ENCODE results near the gene LRRC3. TPM values are rescaled to one million over a fixed set of nuclear protein-coding genes. Genes with fewer than 3 reads are reported as not detected.

Gene LRRC3, protein sequence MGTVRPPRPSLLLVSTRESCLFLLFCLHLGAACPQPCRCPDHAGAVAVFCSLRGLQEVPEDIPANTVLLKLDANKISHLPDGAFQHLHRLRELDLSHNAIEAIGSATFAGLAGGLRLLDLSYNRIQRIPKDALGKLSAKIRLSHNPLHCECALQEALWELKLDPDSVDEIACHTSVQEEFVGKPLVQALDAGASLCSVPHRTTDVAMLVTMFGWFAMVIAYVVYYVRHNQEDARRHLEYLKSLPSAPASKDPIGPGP
- 1 to 10 TPM; 2.9 to 5.8 (median 3.2) TPM for total RNA-seq

DNA sequence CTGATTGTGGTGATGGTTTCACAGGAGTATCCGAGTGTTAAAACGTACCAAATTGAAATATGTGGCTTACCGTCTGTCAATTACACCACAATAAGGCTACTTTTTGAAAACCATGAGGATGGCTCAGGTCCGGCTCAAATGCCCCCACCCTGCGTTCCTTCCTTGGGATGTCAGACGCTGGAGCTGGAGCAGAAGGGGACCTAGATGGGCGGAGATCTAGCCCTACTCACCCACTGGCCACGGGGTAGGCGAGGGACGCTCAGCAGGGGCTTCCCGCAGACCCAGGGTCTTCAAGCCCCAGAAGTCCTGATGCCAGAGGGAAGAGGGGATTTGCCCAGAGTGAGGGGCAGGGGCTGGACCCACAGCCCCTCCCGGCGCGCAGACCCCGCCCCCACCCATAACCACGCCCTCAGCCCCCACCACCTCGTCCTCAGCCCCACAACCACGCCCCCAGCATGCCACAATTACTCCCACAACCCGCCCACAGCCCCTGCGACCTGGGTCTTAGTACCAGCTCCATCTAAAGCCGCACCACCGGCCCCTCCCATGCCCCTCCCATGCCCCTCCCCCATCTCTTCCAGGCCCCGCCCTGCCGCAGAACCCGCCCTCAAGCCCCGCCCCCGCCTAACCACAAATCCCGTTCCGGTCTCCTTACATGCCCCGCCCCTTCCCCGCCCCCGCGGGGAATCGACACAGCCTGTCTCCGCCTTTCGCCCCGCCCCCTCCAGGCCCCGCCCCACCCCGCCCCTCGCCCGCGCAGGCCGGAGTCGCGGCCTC, at the start of gene LRRC3:
LRRC3 (plus strand) TSS at position 764 of the 777 bp plus-strand sequence. CDS start 1,135 bp downstream, outside the sequence.
- peak within 1 kb of the TSS; percentile 46 for H3K4me3 ChIP-seq (ENCODE audit: low read depth, poor library complexity, severe bottlenecking)
- no peak for TF ChIP-seq CTCF (IDR thresholded peaks at IDR 0.05)
- no peak for TF ChIP-seq POLR2A (IDR thresholded peaks at IDR 0.05)
- DNase-seq (ENCODE audit: low spot score in 2 of 2), result peak; percentile 75 to 94
- 7 to 9% methylated on average over 33 to 35 of the region's 45 CpGs for WGBS, 2 donors
- intact Hi-C loops (cut with DNase I; ENCODE audit: low total_unique reads), result no loop called here

GRCh38 chr21:44405948-44406872, 49.1 kb upstream of the LRRC3 start:
- peak in 1 of 2 donors; percentile 67 for DNase-seq (ENCODE audit: low spot score in 2 of 2)
- intact Hi-C loops (cut with DNase I; ENCODE audit: low total_unique reads), result no loop called here
- WGBS, 2 donors, result 78 to 83% methylated on average over 36 to 37 of the region's 37 CpGs

GRCh38 chr21:44406953-44407352, 48.4 kb upstream of the LRRC3 start:
- intact Hi-C loops (cut with DNase I; ENCODE audit: low total_unique reads), result no loop called here
- no peak overlapping the region for H3K4me3 ChIP-seq (ENCODE audit: low read depth, poor library complexity, severe bottlenecking)
- 80 to 90% methylated on average over 8 of the region's 8 CpGs for WGBS, 2 donors
- DNase-seq (ENCODE audit: low spot score in 2 of 2), result no peak
- TF ChIP-seq POLR2A (IDR thresholded peaks at IDR 0.05) (no peak), CTCF (IDR thresholded peaks at IDR 0.05) (no peak)

More at GRCh38 chr21:44405948-44406872, 49.1 kb upstream of the LRRC3 start:
- no peak overlapping the region for H3K4me3 ChIP-seq (ENCODE audit: low read depth, poor library complexity, severe bottlenecking)
- TF ChIP-seq CTCF (IDR thresholded peaks at IDR 0.05) (no peak), POLR2A (IDR thresholded peaks at IDR 0.05) (no peak)

DNA sequence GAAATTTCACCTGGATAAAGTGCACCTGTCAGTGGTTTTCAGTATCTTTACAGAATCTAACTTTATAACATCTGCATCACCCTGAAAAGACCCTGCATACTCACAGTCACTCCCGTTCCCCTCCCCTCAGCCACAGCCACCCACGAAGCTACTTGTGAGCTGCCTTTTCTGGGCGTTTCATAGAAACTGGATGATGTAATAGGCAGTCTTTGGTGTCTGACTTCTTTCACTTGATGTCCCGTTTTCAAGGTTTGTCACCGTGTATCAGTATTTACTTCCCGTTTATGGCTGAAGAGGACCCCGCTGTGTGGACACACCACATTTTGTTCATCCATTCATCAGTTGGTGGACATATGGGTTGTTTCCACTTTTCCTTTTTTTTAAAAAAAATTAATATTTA, 47.8 kb upstream of the LRRC3 start:
- H3K4me3 ChIP-seq (ENCODE audit: low read depth, poor library complexity, severe bottlenecking), result no peak overlapping the region
- DNase-seq (ENCODE audit: low spot score in 2 of 2), result no peak
- intact Hi-C loops (cut with DNase I; ENCODE audit: low total_unique reads), result no loop called here
- no peak for TF ChIP-seq POLR2A (IDR thresholded peaks at IDR 0.05)
- WGBS, 2 donors, result 68% methylated on average over 7 of the region's 7 CpGs

DNA sequence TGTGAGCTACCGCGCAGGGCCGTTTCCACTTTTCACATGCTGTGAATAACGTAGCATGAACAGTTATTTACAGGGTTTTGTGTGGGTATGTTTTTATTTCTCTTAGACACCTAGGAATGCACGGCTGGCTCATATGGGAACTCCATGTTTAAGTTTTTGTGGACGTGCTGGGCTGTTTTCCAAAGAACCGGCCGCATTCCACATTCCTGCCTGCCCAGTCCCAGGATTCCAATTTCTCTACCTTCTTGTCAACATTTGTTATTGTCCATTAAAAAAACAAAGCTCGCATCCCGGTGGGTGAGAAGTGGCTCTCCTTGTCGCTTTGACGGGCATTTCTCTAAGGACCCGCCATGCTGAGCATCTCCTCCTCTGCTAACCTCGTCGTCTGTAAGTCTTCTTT, 47.1 kb upstream of the LRRC3 start:
- no peak overlapping the region for H3K4me3 ChIP-seq (ENCODE audit: low read depth, poor library complexity, severe bottlenecking)
- DNase-seq (ENCODE audit: low spot score in 2 of 2), result no peak
- intact Hi-C loops (cut with DNase I; ENCODE audit: low total_unique reads), result no loop called here
- WGBS, 2 donors, result 91 to 93% methylated on average over 15 of the region's 15 CpGs
- TF ChIP-seq POLR2A (IDR thresholded peaks at IDR 0.05) (no peak), CTCF (IDR thresholded peaks at IDR 0.05) (no peak)
